ENCODE data around the gene REX1BD.

DNA sequence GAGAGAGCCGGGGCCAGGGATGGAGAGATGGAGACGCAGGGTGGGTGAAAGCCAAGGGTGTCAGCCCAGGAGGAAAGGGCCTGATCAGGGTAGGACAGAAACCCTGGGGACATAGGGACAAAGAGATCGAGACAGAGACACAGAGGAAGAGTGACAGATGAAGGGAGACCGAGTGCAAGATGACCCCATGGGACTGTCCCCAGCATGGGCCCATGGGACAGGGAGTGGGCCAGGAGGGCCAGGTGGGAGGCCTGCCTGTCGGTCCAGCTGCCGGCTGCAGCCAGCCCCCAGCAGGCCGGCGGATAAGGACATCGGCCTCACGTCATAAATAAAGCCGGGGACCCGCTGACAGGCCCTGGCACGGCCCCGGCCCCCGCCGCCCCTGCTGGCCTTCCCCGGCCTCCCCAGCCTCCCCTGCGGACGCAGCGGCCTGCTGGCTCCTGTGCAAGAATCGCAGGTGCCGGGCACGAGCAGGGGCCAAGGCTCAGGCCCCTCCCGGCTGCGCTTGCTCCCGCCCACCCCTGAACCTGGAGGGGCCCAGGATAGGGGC is 6.3 kb downstream of the REX1BD start:
- TF ChIP-seq, protein P1, sequence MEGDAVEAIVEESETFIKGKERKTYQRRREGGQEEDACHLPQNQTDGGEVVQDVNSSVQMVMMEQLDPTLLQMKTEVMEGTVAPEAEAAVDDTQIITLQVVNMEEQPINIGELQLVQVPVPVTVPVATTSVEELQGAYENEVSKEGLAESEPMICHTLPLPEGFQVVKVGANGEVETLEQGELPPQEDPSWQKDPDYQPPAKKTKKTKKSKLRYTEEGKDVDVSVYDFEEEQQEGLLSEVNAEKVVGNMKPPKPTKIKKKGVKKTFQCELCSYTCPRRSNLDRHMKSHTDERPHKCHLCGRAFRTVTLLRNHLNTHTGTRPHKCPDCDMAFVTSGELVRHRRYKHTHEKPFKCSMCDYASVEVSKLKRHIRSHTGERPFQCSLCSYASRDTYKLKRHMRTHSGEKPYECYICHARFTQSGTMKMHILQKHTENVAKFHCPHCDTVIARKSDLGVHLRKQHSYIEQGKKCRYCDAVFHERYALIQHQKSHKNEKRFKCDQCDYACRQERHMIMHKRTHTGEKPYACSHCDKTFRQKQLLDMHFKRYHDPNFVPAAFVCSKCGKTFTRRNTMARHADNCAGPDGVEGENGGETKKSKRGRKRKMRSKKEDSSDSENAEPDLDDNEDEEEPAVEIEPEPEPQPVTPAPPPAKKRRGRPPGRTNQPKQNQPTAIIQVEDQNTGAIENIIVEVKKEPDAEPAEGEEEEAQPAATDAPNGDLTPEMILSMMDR (IDR thresholded peaks at IDR 0.05): no peak
- TF ChIP-seq POLR2A (IDR thresholded peaks at IDR 0.05): no peak

Measured in prostate gland (tissue), 2 donors.